Endothelial cell of umbilical vein (primary cell): ENCODE data around the gene AOC2. TPM values are rescaled to one million over a fixed set of nuclear protein-coding genes. Genes with fewer than 3 reads are reported as not detected.

ENCODE experiments used
- BruUV-seq: library from RNA; stranded (reverse); fragments of 400-500 nt; replicated peaks from 2 replicates; lab custom pipeline; 2021; lab: Mats Ljungman, UMichigan
- CTCF ChIA-PET: fragments of 300-600, 350-600 bp; sonication (Branson Sonifier 250); formaldehyde crosslinking; loops from one replicate; lab custom pipeline; 2021; ENCODE audit warnings: antibody characterized with exemption, inconsistent platforms; lab: Charles Lee
- POLR2A ChIA-PET: fragments of 300-600, 350-600 bp; sonication (Branson Sonifier 250); formaldehyde crosslinking; loops from one replicate; lab custom pipeline; 2021; ENCODE audit warnings: antibody characterized with exemption, inconsistent platforms; lab: Charles Lee
- DNase-seq: peaks from one replicate; pipeline ENCODE4 v3.0.0-alpha.2; 2011; ENCODE audit warnings: low read depth, low spot score
- FAIRE-seq: peaks from 2 replicates; lab custom pipeline; 2011; peaks lifted over from hg19 to GRCh38; lab: Jason Lieb, UNC
- H2AFZ ChIP-seq: 2 replicates; pipeline ENCODE4 v1.6.0; 2012; ENCODE audit warnings: low read depth, low read length, control low read depth, inconsistent platforms
- H3K27ac ChIP-seq: 2 replicates; pipeline ENCODE4 v1.5.1; 2011; ENCODE audit warnings: low read depth, mild to moderate bottlenecking, control low read depth, low read length, moderate library complexity; ENCODE audit not compliant: insufficient read depth
- H3K27me3 ChIP-seq, 2 experiments: 2 replicates each; pipeline versions ENCODE4 v1.6.0 to v1.6.1; 2011; ENCODE audit warnings: low read length in 2 of 2, mixed read lengths in 1 of 2; ENCODE audit not compliant: control insufficient read depth in 2 of 2, insufficient read depth in 2 of 2
- H3K36me3 ChIP-seq, 2 experiments: 2 replicates in 1 of 2; 3 replicates in 1 of 2; pipeline ENCODE4 v1.5.1; 2011; ENCODE audit warnings: low read length in 2 of 2, mild to moderate bottlenecking in 1 of 2, moderate library complexity in 1 of 2; ENCODE audit not compliant: control insufficient read depth in 2 of 2, insufficient read depth in 2 of 2; ENCODE audit errors: extremely low read depth in 1 of 2
- H3K4me1 ChIP-seq: 3 replicates; pipeline ENCODE4 v1.5.1; 2011; ENCODE audit warnings: mild to moderate bottlenecking, low read length; ENCODE audit not compliant: control insufficient read depth, insufficient read depth; ENCODE audit errors: extremely low read depth
- H3K4me2 ChIP-seq: 2 replicates; pipeline ENCODE4 v1.6.1; 2011; ENCODE audit warnings: low read length, control low read depth, mixed read lengths; ENCODE audit not compliant: insufficient read depth
- H3K4me3 ChIP-seq, 3 experiments: fragments of 200-600 bp in 1 of 3; sonication (generic), shearing (Covaris generic) in 1 of 3; replicated peaks in 1 of 3; 2 replicates each; pipeline ENCODE4 v1.5.1; 2011 to 2016; ENCODE audit warnings: control low read depth in 3 of 3, low read length in 3 of 3, mild to moderate bottlenecking in 2 of 3, inconsistent platforms in 1 of 3, low read depth in 1 of 3, moderate library complexity in 1 of 3; ENCODE audit not compliant: insufficient read depth in 1 of 3
- H3K79me2 ChIP-seq: 2 replicates; pipeline ENCODE4 v1.6.0; 2012; ENCODE audit warnings: low read length, inconsistent platforms; ENCODE audit not compliant: control insufficient read depth, insufficient read depth
- H3K9ac ChIP-seq: replicated peaks from 2 replicates; pipeline ENCODE3; 2011; ENCODE audit warnings: low read length, control low read depth; ENCODE audit not compliant: insufficient read depth; ENCODE audit errors: extremely low read depth
- H3K9me1 ChIP-seq: replicated peaks from 3 replicates; pipeline ENCODE4 v1.6.0; 2011; ENCODE audit warnings: mild to moderate bottlenecking, low read length; ENCODE audit not compliant: control insufficient read depth, insufficient read depth; ENCODE audit errors: extremely low read depth
- H3K9me3 ChIP-seq: replicated peaks from 2 replicates; pipeline ENCODE4 v1.5.1; 2012; ENCODE audit warnings: low read length, inconsistent platforms; ENCODE audit not compliant: control insufficient read depth, insufficient read depth
- H4K20me1 ChIP-seq: replicated peaks from 2 replicates; pipeline ENCODE3; 2011; ENCODE audit warnings: mild to moderate bottlenecking, low read length; ENCODE audit not compliant: control insufficient read depth, insufficient read depth; ENCODE audit errors: extremely low read depth
- CTCF ChIP-seq, 2 donors: IDR thresholded peaks; 1 replicate in 1 of 2; 2 replicates in 1 of 2; pipeline ENCODE4 v1.5.1; 2011; ENCODE audit warnings: low read length in 2 of 2, mild to moderate bottlenecking in 2 of 2, moderate library complexity in 2 of 2, control low read depth in 1 of 2, inconsistent platforms in 1 of 2, low read depth in 1 of 2; ENCODE audit not compliant: insufficient read depth in 1 of 2; ENCODE audit errors: extremely low read depth in 1 of 2
- EZH2 ChIP-seq: IDR thresholded peaks from 2 replicates; pipeline ENCODE4 v1.6.1; 2012; ENCODE audit warnings: borderline replicate concordance, low read depth, mild to moderate bottlenecking, moderate library complexity, low read length, inconsistent platforms; ENCODE audit not compliant: severe bottlenecking
- FOS ChIP-seq: IDR thresholded peaks from 2 replicates; pipeline ENCODE4 v1.6.1; 2011; ENCODE audit warnings: mild to moderate bottlenecking, low read length, moderate library complexity, borderline replicate concordance; ENCODE audit not compliant: insufficient read depth
- GATA2 ChIP-seq: IDR thresholded peaks from 2 replicates; pipeline ENCODE4 v1.7.0; 2011; ENCODE audit warnings: low read depth, mild to moderate bottlenecking, moderate library complexity, mixed read lengths, low read length; ENCODE audit not compliant: insufficient read length, insufficient read depth
- JUN ChIP-seq: IDR thresholded peaks from 2 replicates; pipeline ENCODE4 v1.6.1; 2011; ENCODE audit warnings: borderline replicate concordance, low read depth; ENCODE audit not compliant: insufficient read length, insufficient read depth
- MAX ChIP-seq: IDR thresholded peaks from 2 replicates; pipeline ENCODE4 v1.6.1; 2011; ENCODE audit not compliant: insufficient read depth, insufficient read length
- MYC ChIP-seq: IDR thresholded peaks from one replicate; pipeline ENCODE4 v1.6.1; 2011; ENCODE audit warnings: mild to moderate bottlenecking, low read depth, low read length
- POLR2A ChIP-seq: IDR thresholded peaks from 2 replicates; pipeline ENCODE4 v1.6.1; 2012; ENCODE audit warnings: low read depth, mild to moderate bottlenecking, control low read depth, low read length
- POLR2AphosphoS5 ChIP-seq: IDR thresholded peaks from 2 replicates; pipeline ENCODE4 v1.6.1; 2012; ENCODE audit warnings: low read depth, mild to moderate bottlenecking, control low read depth, low read length, moderate library complexity; ENCODE audit not compliant: insufficient read depth
- dilution Hi-C: fragments of 300-500 bp; cut with MboI; formaldehyde crosslinking; loops from one replicate; pipeline ENCODE4 v1.15.0; 2019; ENCODE audit warnings: low sequenced_read_pairs; ENCODE audit not compliant: extremely low pct_ligation_motif_present
- intact Hi-C: fragments of 100-400 bp; cut with micrococcal nuclease; formaldehyde crosslinking; loops from one replicate; pipeline ENCODE4 v1.10.0; 2022
- polyA plus RNA-seq, 4 experiments: library from polyadenylated mRNA; depleted of rRNA in 3 of 4; stranded (reverse) in 3 of 4; unstranded in 1 of 4; fragments of >200 nt; gene quantifications; 2 replicates each; pipeline versions ENCODE4 v1.2.1 to v1.2.3, GENCODE V29; 2011 to 2012; ENCODE audit warnings: missing spikeins in 1 of 4
- total RNA-seq: library from RNA; stranded (reverse); gene quantifications from 2 replicates; pipeline ENCODE4 v1.2.3, GENCODE V29; 2021

The AOC2 gene
- total and polyA plus RNA-seq, 2 donors (not counting 3 experiments of a cell fraction or from before 2014, with no cell fraction given): 0.62 to 1.9 TPM

GRCh38 chr17:42796066-42796758 lies 48.2 kb upstream of the AOC2 start:
- FAIRE-seq (no peak), DNase-seq (no peak)
- Histone ChIP-seq H3K4me2 (no peak overlapping the region), H3K4me1 (peaks cover 11% of the 10 kb centered on the region), H3K9me1 (no peaks in the 10 kb centered on the region), H3K27me3 (no peaks in the 10 kb centered on the region), H3K9me3 (no peaks in the 10 kb centered on the region), H3K27ac (no peak overlapping the region), H4K20me1 (no peaks in the 10 kb centered on the region), H3K36me3 (peaks cover 0 to 2% of the 10 kb centered on the region in 2 experiments), H3K4me3 (no peak overlapping the region), H3K79me2 (no peaks in the 10 kb centered on the region), H3K9ac (no peak overlapping the region), H2AFZ (no peak overlapping the region)
- dilution Hi-C loops (no loop called here), intact Hi-C loops (no loop called here)
- POLR2A ChIA-PET: no interaction called here
- BruUV-seq: no TSS peak
- no peak for TF ChIP-seq CTCF (IDR thresholded peaks at IDR 0.05; ENCODE audit: extremely low read depth in 1 of 2, insufficient read depth in 1 of 2, low read depth in 1 of 2, low read length in 2 of 2)
- no peak for TF ChIP-seq GATA2
- no peak for TF ChIP-seq POLR2AphosphoS5
- TF ChIP-seq FOS: no peak
- TF ChIP-seq MAX: no peak
- no peak for TF ChIP-seq JUN
- no peak for TF ChIP-seq MYC
- TF ChIP-seq EZH2: no peak
- TF ChIP-seq POLR2A: no peak
- CTCF ChIA-PET: interaction anchor here (3.2 kb wide), 1 partner anchor 33 kb away, joined by 14 read pairs; no protein-coding TSS in a partner anchor
